CD4-positive, CD25-positive, alpha-beta regulatory T cell (primary cell): Measurements from ENCODE around the gene EFNA3. TPM values are rescaled to one million over a fixed set of nuclear protein-coding genes. Genes with fewer than 3 reads are reported as not detected.
"Not testable (repeated sequence)": the region's sequence is repeated elsewhere in the genome, so short reads cannot be mapped to it uniquely, and the experiment has no call there.

ENCODE experiments used
- ATAC-seq, 2 donors: fragments of 150-1000 bp; cut with Tn5 transposase; one replicate each; pipeline ENCODE4 v1.10.0; 2021; ENCODE audit warnings: low read depth in 2 of 2, moderate number of reproducible peaks in 2 of 2, moderate library complexity in 1 of 2
- DNase-seq, 3 donors: peaks; one replicate each; pipeline versions ENCODE4 v3.0.0 to v3.0.0-alpha.2; 2012 to 2022; ENCODE audit warnings: mixed read lengths in 1 of 3
- H3K27ac ChIP-seq: one replicate; pipeline ENCODE4 v1.7.0; 2013; ENCODE audit warnings: mild to moderate bottlenecking, low read length; ENCODE audit not compliant: insufficient read depth, poor library complexity, severe bottlenecking
- H3K27me3 ChIP-seq: one replicate; pipeline ENCODE4 v1.7.0; 2013; ENCODE audit warnings: low read length; ENCODE audit not compliant: control insufficient read depth, insufficient read depth
- H3K36me3 ChIP-seq: one replicate; pipeline ENCODE4 v1.7.0; 2013; ENCODE audit warnings: mild to moderate bottlenecking, low read length, moderate library complexity; ENCODE audit not compliant: control insufficient read depth, insufficient read depth
- H3K4me1 ChIP-seq: 2 replicates; pipeline ENCODE4 v1.7.0; 2013; ENCODE audit warnings: mild to moderate bottlenecking, low read length; ENCODE audit not compliant: insufficient read depth, control insufficient read depth, poor library complexity, severe bottlenecking
- H3K4me3 ChIP-seq: one replicate; pipeline ENCODE4 v1.7.0; 2013; ENCODE audit warnings: low read depth, mild to moderate bottlenecking, low read length, moderate library complexity
- H3K9me3 ChIP-seq, 2 experiments: 1 replicate in 1 of 2; 2 replicates in 1 of 2; pipeline ENCODE4 v1.7.0; 2013; ENCODE audit warnings: low read length in 2 of 2, mild to moderate bottlenecking in 1 of 2, moderate library complexity in 1 of 2; ENCODE audit not compliant: control insufficient read depth in 2 of 2
- H3K27ac Mint-ChIP-seq, 3 donors: one replicate each; pipeline ENCODE4 v1.8.0; 2020 to 2022; ENCODE audit warnings: mild to moderate bottlenecking in 3 of 3, mixed read lengths in 3 of 3, moderate library complexity in 2 of 3
- H3K27me3 Mint-ChIP-seq: one replicate; pipeline ENCODE4 v1.8.0; 2022; ENCODE audit warnings: mild to moderate bottlenecking, mixed read lengths
- H3K36me3 Mint-ChIP-seq: one replicate; pipeline ENCODE4 v1.8.0; 2020; ENCODE audit warnings: mixed read lengths
- H3K4me1 Mint-ChIP-seq, 4 donors: one replicate each; pipeline ENCODE4 v1.8.0; 2020 to 2022; ENCODE audit warnings: mixed read lengths in 4 of 4, mild to moderate bottlenecking in 1 of 4
- H3K4me3 Mint-ChIP-seq, 4 donors: one replicate each; pipeline ENCODE4 v1.8.0; 2020 to 2022; ENCODE audit warnings: mild to moderate bottlenecking in 4 of 4, mixed read lengths in 4 of 4, moderate library complexity in 3 of 4
- H3K9me3 Mint-ChIP-seq, 7 donors: one replicate each; pipeline ENCODE4 v1.8.0; 2020 to 2022; ENCODE audit warnings: mixed read lengths in 7 of 7, mild to moderate bottlenecking in 3 of 7, moderate library complexity in 2 of 7
- polyA plus RNA-seq, 4 donors: library from polyadenylated mRNA; unstranded; fragments of 300-500 nt; fragmentation: Illumina TruSeq; gene quantifications; one replicate each; pipeline ENCODE4 v1.2.3, GENCODE V29; 2021
- total RNA-seq: library from RNA; stranded (reverse); gene quantifications from one replicate; pipeline ENCODE4 v1.2.3, GENCODE V29; 2022

Gene EFNA3
- total and polyA plus RNA-seq, 5 donors from 2014 or later: 0.42 to 1.2 (median 0.63) TPM

GRCh38 chr1:155117610-155118009 lies 39.0 kb downstream of the EFNA3 start:
- Histone ChIP-seq H3K9me3 (no peaks in the 10 kb centered on the region), H3K36me3 (no peaks in the 10 kb centered on the region), H3K27me3 (peaks cover 2% of the 10 kb centered on the region), H3K4me1 (no peaks in the 10 kb centered on the region), H3K4me3 (no peak overlapping the region), H3K27ac (no peak overlapping the region)
- DNase-seq: no peak
- no peaks in the 10 kb centered on the region for H3K36me3 Mint-ChIP-seq
- no peaks in the 10 kb centered on the region for H3K4me1 Mint-ChIP-seq
- H3K9me3 Mint-ChIP-seq: no peaks in the 10 kb centered on the region
- no peak overlapping the region for H3K4me3 Mint-ChIP-seq
- H3K27me3 Mint-ChIP-seq: peaks cover 30% of the 10 kb centered on the region
- no peak for ATAC-seq
- H3K27ac Mint-ChIP-seq: no peak overlapping the region

DNA sequence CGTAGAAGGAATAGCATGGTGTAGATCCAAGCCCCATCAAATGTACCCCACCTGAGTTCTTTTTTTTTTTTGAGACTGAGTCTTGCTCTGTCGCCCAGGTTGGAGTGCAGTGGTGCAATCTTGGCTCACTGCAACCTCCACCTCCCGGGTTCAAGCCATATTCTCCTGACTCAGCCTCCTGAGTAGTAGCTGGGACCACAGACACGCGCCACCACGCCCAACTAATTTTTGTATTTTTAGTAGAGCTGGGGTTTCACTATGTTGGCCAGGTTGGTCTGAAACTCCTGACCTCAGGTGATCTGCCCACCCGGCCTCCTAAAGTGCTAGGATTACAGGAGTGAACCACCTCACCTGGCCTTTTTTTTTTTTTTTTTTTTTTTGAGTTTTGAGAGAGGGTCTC lies 39.5 kb downstream of the EFNA3 start:
- H3K4me3 Mint-ChIP-seq, H3K36me3 ChIP-seq, H3K27me3 ChIP-seq, H3K4me3 ChIP-seq, H3K9me3 Mint-ChIP-seq, H3K27ac ChIP-seq, ATAC-seq, DNase-seq, H3K9me3 ChIP-seq, H3K4me1 Mint-ChIP-seq, H3K4me1 ChIP-seq, H3K36me3 Mint-ChIP-seq, H3K27ac Mint-ChIP-seq: not testable (repeated sequence)
- H3K27me3 Mint-ChIP-seq: peaks cover 32% of the 10 kb centered on the region

GRCh38 chr1:155120253-155120652 lies 41.6 kb downstream of the EFNA3 start:
- Histone ChIP-seq H3K27ac (no peak overlapping the region), H3K27me3 (peaks cover 2% of the 10 kb centered on the region), H3K4me3 (no peak overlapping the region), H3K36me3 (no peaks in the 10 kb centered on the region), H3K9me3 (no peaks in the 10 kb centered on the region), H3K4me1 (no peaks in the 10 kb centered on the region)
- Mint-ChIP-seq H3K9me3 (no peaks in the 10 kb centered on the region), H3K4me3 (no peak overlapping the region), H3K27me3 (peaks cover 41% of the 10 kb centered on the region), H3K36me3 (no peaks in the 10 kb centered on the region), H3K4me1 (no peaks in the 10 kb centered on the region), H3K27ac (no peak overlapping the region)
- ATAC-seq (no peak), DNase-seq (no peak)

- Histone ChIP-seq H3K27ac (no peak overlapping the region), H3K9me3 (no peaks in the 10 kb centered on the region), H3K4me3 (no peak overlapping the region), H3K27me3 (peaks cover 2% of the 10 kb centered on the region), H3K36me3 (no peaks in the 10 kb centered on the region), H3K4me1 (no peaks in the 10 kb centered on the region)
- Mint-ChIP-seq H3K27ac (no peak overlapping the region), H3K36me3 (no peaks in the 10 kb centered on the region), H3K27me3 (peaks cover 47% of the 10 kb centered on the region), H3K4me3 (no peak overlapping the region), H3K4me1 (no peaks in the 10 kb centered on the region), H3K9me3 (no peaks in the 10 kb centered on the region)
- ATAC-seq: no peak
- no peak for DNase-seq
These were observed 42.6 kb downstream of the EFNA3 start for GRCh38 chr1:155121249-155121648.

GRCh38 chr1:155122308-155122707 lies 43.7 kb downstream of the EFNA3 start:
- Histone ChIP-seq H3K36me3 (no peaks in the 10 kb centered on the region), H3K27me3 (peaks cover 5% of the 10 kb centered on the region), H3K4me1 (peaks cover 10% of the 10 kb centered on the region), H3K27ac (no peak overlapping the region), H3K4me3 (no peak overlapping the region), H3K9me3 (no peaks in the 10 kb centered on the region)
- Mint-ChIP-seq H3K36me3 (no peaks in the 10 kb centered on the region), H3K4me3 (no peak overlapping the region), H3K27me3 (peaks cover 51% of the 10 kb centered on the region), H3K9me3 (no peaks in the 10 kb centered on the region), H3K4me1 (peaks cover 0 to 7% (median 6%) of the 10 kb centered on the region in 4 donors), H3K27ac (peak overlapping the region in 1 of 3 donors; percentile 22)
- ATAC-seq (no peak), DNase-seq (no peak)

GRCh38 chr1:155123801-155124200 lies 45.2 kb downstream of the EFNA3 start:
- no peaks in the 10 kb centered on the region for H3K9me3 ChIP-seq
- H3K36me3 ChIP-seq: no peaks in the 10 kb centered on the region
- DNase-seq: no peak
- H3K27ac ChIP-seq: no peak overlapping the region
- H3K27me3 Mint-ChIP-seq: peaks cover 57% of the 10 kb centered on the region
- H3K4me1 Mint-ChIP-seq: peaks cover 0 to 20% (median 12%) of the 10 kb centered on the region in 4 donors
- H3K36me3 Mint-ChIP-seq: no peaks in the 10 kb centered on the region
- H3K4me3 Mint-ChIP-seq: no peak overlapping the region
- no peaks in the 10 kb centered on the region for H3K9me3 Mint-ChIP-seq
- H3K4me3 ChIP-seq: no peak overlapping the region
- peaks cover 25% of the 10 kb centered on the region for H3K4me1 ChIP-seq
- no peak overlapping the region for H3K27ac Mint-ChIP-seq
- no peak for ATAC-seq
- peaks cover 9% of the 10 kb centered on the region for H3K27me3 ChIP-seq

DNA sequence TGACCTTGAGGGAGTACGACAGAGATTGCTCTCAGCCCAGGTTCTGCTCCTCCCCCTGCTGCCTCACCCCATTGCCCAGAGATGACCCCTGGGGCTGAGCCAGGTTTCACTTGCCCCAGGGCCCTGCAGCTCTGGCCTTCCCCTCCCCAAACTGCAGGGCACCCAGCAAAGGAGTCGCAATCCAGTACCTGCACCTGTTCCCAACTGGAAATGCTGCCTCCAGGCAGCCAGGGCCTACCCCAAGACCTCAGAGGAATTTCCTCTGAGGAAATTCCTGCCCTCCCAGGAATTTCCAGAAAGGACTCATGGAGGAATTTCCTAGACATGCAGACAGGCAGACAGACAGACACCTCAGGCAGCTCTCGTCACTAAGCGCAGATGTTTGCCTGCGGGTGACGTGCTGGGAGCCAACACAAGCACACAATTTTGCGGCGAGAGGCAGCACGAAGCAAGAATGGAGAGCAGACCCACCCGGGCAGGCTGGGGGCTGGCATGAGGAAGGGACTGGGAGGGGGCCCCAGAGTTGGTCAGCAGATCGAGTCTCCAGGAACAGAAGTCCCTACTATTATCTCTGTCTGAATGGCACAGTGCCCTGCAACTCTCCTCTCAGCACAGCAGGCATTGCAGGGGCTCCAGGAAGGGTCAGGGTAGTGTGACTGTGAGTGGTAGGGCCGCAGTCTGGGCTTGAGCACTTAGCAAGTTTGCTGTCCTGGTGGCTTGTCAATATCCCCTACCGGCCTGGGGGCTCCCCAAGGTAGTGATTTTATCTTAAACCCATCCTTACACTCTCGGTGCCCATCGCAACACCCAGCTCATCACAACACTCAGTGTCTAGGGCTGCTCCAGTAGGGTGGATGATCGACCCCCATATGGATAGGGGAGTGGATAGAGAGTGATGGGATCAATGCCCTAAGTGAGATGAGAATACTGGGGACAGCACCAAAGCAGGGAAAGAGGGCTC lies 46.1 kb downstream of the EFNA3 start:
- peak overlapping the region in 1 of 4 donors; percentile 78 for H3K4me3 Mint-ChIP-seq
- ATAC-seq (no peak), DNase-seq (no peak)
- peaks cover 0 to 30% (median 12%) of the 10 kb centered on the region in 4 donors for H3K4me1 Mint-ChIP-seq
- H3K9me3 ChIP-seq: no peaks in the 10 kb centered on the region
- no peak overlapping the region for H3K4me3 ChIP-seq
- H3K36me3 ChIP-seq: no peaks in the 10 kb centered on the region
- peak overlapping the region in 1 of 3 donors; percentile 7 for H3K27ac Mint-ChIP-seq
- peaks cover 64% of the 10 kb centered on the region for H3K27me3 Mint-ChIP-seq
- H3K27me3 ChIP-seq: peaks cover 9% of the 10 kb centered on the region
- no peaks in the 10 kb centered on the region for H3K9me3 Mint-ChIP-seq
- peaks cover 34% of the 10 kb centered on the region for H3K4me1 ChIP-seq
- no peak overlapping the region for H3K27ac ChIP-seq
- no peaks in the 10 kb centered on the region for H3K36me3 Mint-ChIP-seq

DNA sequence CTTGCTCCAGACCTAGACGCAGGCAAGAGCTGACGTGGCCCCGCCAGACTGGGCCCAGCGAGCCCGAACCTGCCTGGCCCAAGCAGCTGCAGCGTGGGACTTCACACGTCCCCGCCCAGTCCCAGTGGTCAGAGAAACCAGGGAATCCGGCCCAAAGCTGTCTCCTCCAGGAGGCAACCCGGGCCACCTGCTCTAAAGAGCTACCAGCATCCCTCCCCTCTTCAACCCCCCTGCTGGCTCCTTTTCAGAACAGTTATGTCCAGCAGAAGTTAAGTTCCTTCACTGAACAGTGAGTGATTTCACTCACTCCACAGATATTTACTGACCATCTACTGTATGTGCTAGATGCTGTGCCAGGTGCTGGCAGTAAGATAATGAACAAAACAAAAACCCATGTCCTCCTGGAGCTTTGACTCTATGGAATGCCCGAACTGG lies 46.9 kb downstream of the EFNA3 start:
- H3K27me3 Mint-ChIP-seq: peaks cover 64% of the 10 kb centered on the region
- Histone ChIP-seq H3K4me3 (no peak overlapping the region), H3K9me3 (no peaks in the 10 kb centered on the region), H3K36me3 (no peaks in the 10 kb centered on the region), H3K4me1 (peaks cover 35% of the 10 kb centered on the region), H3K27ac (no peak overlapping the region), H3K27me3 (peaks cover 9% of the 10 kb centered on the region)
- H3K9me3 Mint-ChIP-seq: no peaks in the 10 kb centered on the region
- ATAC-seq (no peak), DNase-seq (no peak)
- peak overlapping the region in 2 of 4 donors; percentile 21 to 78 for H3K4me3 Mint-ChIP-seq
- H3K4me1 Mint-ChIP-seq: peaks cover 0 to 36% (median 14%) of the 10 kb centered on the region in 4 donors
- no peaks in the 10 kb centered on the region for H3K36me3 Mint-ChIP-seq
- no peak overlapping the region for H3K27ac Mint-ChIP-seq
